Measurements from ENCODE around the gene ROCK2.

DNA sequence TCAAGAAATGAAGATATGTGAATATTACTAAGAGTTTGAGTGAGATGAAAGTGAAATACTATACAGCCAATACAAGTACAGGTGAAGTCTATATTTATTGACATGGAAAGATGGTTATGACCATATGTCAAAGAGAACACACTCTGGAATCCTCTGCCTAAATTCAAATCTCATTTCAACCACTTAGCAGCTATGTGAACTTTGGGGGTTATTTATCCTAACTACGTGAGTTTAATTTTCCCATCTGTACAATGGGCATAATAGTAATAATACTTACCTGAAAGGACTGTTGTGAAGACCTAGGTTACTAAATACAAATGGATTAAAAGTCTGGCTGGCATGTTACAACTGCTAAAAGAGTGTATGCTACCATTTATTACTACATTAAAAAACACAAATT lies 79.6 kb downstream of the ROCK2 start:
- TF ChIP-seq, protein P1, sequence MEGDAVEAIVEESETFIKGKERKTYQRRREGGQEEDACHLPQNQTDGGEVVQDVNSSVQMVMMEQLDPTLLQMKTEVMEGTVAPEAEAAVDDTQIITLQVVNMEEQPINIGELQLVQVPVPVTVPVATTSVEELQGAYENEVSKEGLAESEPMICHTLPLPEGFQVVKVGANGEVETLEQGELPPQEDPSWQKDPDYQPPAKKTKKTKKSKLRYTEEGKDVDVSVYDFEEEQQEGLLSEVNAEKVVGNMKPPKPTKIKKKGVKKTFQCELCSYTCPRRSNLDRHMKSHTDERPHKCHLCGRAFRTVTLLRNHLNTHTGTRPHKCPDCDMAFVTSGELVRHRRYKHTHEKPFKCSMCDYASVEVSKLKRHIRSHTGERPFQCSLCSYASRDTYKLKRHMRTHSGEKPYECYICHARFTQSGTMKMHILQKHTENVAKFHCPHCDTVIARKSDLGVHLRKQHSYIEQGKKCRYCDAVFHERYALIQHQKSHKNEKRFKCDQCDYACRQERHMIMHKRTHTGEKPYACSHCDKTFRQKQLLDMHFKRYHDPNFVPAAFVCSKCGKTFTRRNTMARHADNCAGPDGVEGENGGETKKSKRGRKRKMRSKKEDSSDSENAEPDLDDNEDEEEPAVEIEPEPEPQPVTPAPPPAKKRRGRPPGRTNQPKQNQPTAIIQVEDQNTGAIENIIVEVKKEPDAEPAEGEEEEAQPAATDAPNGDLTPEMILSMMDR (IDR thresholded peaks at IDR 0.05) = no peak
- TF ChIP-seq POLR2AphosphoS5 (IDR thresholded peaks at IDR 0.05) (no peak), POLR2A (IDR thresholded peaks at IDR 0.05) (no peak)
